Aorta (tissue), 5 donors: ENCODE results near the gene SLC17A5. TPM values are rescaled to one million over a fixed set of nuclear protein-coding genes. Genes with fewer than 3 reads are reported as not detected.

ENCODE experiments used
- ATAC-seq: fragments of 200-7000 bp; cut with Tn5 transposase; one replicate; pipeline ENCODE4 v1.9.1; 2022; ENCODE audit warnings: moderate library complexity; ENCODE audit not compliant: low FRiP score
- DNase-seq, 2 donors: peaks; one replicate each; pipeline ENCODE4 v3.0.0-alpha.2; 2020
- H3K27ac ChIP-seq, 2 donors: one replicate each; pipeline ENCODE4 v1.5.1; 2013; ENCODE audit warnings: low read length in 2 of 2, mild to moderate bottlenecking in 2 of 2, moderate library complexity in 2 of 2, control low read depth in 1 of 2, inconsistent platforms in 1 of 2, low read depth in 1 of 2
- H3K27me3 ChIP-seq, 2 donors: one replicate each; pipeline ENCODE4 v1.6.1; 2013; ENCODE audit warnings: control low read depth in 1 of 2, low read length in 1 of 2, mild to moderate bottlenecking in 1 of 2, moderate library complexity in 1 of 2; ENCODE audit not compliant: insufficient read depth in 2 of 2, control insufficient read depth in 1 of 2
- H3K36me3 ChIP-seq, 2 donors: one replicate each; pipeline ENCODE4 v1.6.1; 2013; ENCODE audit warnings: control low read depth in 1 of 2, low read length in 1 of 2, mild to moderate bottlenecking in 1 of 2; ENCODE audit not compliant: insufficient read depth in 2 of 2, control insufficient read depth in 1 of 2
- H3K4me1 ChIP-seq, 2 donors: one replicate each; pipeline ENCODE4 v1.6.1; 2013; ENCODE audit warnings: low read length in 2 of 2, control low read depth in 1 of 2, mild to moderate bottlenecking in 1 of 2, moderate library complexity in 1 of 2; ENCODE audit not compliant: insufficient read depth in 2 of 2, control insufficient read depth in 1 of 2
- H3K4me3 ChIP-seq, 2 donors: one replicate each; pipeline ENCODE4 v1.5.1; 2013; ENCODE audit warnings: low read length in 2 of 2, control low read depth in 1 of 2, mild to moderate bottlenecking in 1 of 2
- H3K9me3 ChIP-seq: one replicate; pipeline ENCODE4 v1.6.1; 2013; ENCODE audit warnings: mild to moderate bottlenecking, low read length; ENCODE audit not compliant: control insufficient read depth
- WGBS, 2 donors: extraction: QIAGEN DNeasy Blood & Tissue Kit; methylation state at CpG; one replicate each; pipeline ENCODE4 v1.1.7; 2013; 5-methylcytosine and 5-hydroxymethylcytosine counted together
- intact Hi-C, 2 donors: fragments of 100-400 bp; cut with DNase I; formaldehyde crosslinking; loops; one replicate each; pipeline versions ENCODE4 v1.14.2 to v1.15.0; 2022
- long read RNA-seq, 2 donors: library from polyadenylated mRNA; unstranded; transcript quantifications; one replicate each; pipeline ENCODE4 v2.0.0, GENCODE V29; 2020 to 2021
- polyA plus RNA-seq, 2 donors: library from polyadenylated mRNA; stranded (reverse); fragments of 200-250 nt; gene quantifications; one replicate each; pipeline ENCODE4 v1.2.3, GENCODE V29; 2013
- total RNA-seq, 2 donors: library from RNA; stranded (reverse); fragmentation: NEBNext Ultra II Directional; extraction: Animal tissue kit (Norgen Biotek cat#: 25700); gene quantifications; one replicate each; pipeline ENCODE4 v1.2.1, GENCODE V29; 2021
- donor health status: healthy with polysubstance abuse.
- donor health status: Bipolar disorder and iron deficiency.
- donor health status: DM: no; HTN: no; CAD: no.
- donor health status: DM: no; HTN: no; CAD: no.
- donor health status: DM: yes; HTN: yes; CAD: no.

SLC17A5 gene
- total RNA-seq, result 10 to 100 TPM; 22.0 to 22.4 TPM
- 10 to 100 TPM; 10.7 to 10.8 TPM for polyA plus RNA-seq
- long read RNA-seq, donor 1, transcript SLC17A5-201 (11 exons, 3,455 nt), result major isoform, 37 of 72 reads
- long read RNA-seq, donor 1, partial matches to known transcripts, result 13 of 72 reads
- long read RNA-seq, donor 1, other reads (novel, unspliced or antisense), result 22 of 72 reads
- long read RNA-seq, donor 2, transcript SLC17A5-201 (11 exons, 3,455 nt), result major isoform, 8 of 23 reads
- long read RNA-seq, donor 2, partial matches to known transcripts, result 5 of 23 reads
- long read RNA-seq, donor 2, other reads (novel, unspliced or antisense), result 10 of 23 reads

GRCh38 chr6:73653571-73654424, at the start of gene SLC17A5:
Gene SLC17A5 (minus strand): TSS chr6:73653992. CDS start chr6:73653886, 106 bp downstream.
- 0% methylated on average over 83 to 90 of the region's 90 CpGs for WGBS, 2 donors
- peaks cover 0 to 2% of the 10 kb centered on the region in 2 donors for H3K36me3 ChIP-seq
- H3K27ac ChIP-seq, result peak within 1 kb of the TSS; percentile 57 to 94
- DNase-seq, result peak; percentile 96 to 97
- peak within 1 kb of the TSS; percentile 74 to 96 for H3K4me3 ChIP-seq
- intact Hi-C loops, result no loop called here
- H3K4me1 ChIP-seq, result no peaks in the 10 kb centered on the region
- peak; percentile 99 for ATAC-seq
- H3K27me3 ChIP-seq, result no peaks in the 10 kb centered on the region
- no peaks in the 10 kb centered on the region for H3K9me3 ChIP-seq

- ATAC-seq (no peak), DNase-seq (no peak)
- 93 to 96% methylated on average over 1 of the region's 1 CpG for WGBS, 2 donors
- no peaks in the 10 kb centered on the region for H3K36me3 ChIP-seq
- no peaks in the 10 kb centered on the region for H3K4me1 ChIP-seq
- H3K27ac ChIP-seq, result no peak overlapping the region
- no peaks in the 10 kb centered on the region for H3K9me3 ChIP-seq
- intact Hi-C loops, result no loop called here
- H3K4me3 ChIP-seq, result no peak overlapping the region
- H3K27me3 ChIP-seq, result no peaks in the 10 kb centered on the region
Observed at GRCh38 chr6:73703466-73703865, 49.7 kb upstream of the SLC17A5 start.

GRCh38 chr6:73702444-73702843, 48.7 kb upstream of the SLC17A5 start:
- no peak overlapping the region for H3K27ac ChIP-seq
- H3K36me3 ChIP-seq, result no peaks in the 10 kb centered on the region
- intact Hi-C loops, result no loop called here
- ATAC-seq (no peak), DNase-seq (no peak)
- H3K4me3 ChIP-seq, result no peak overlapping the region
- no peaks in the 10 kb centered on the region for H3K4me1 ChIP-seq
- no peaks in the 10 kb centered on the region for H3K27me3 ChIP-seq
- 31 to 66% methylated on average over 2 of the region's 2 CpGs for WGBS, 2 donors
- no peaks in the 10 kb centered on the region for H3K9me3 ChIP-seq

- no peak for ATAC-seq
- no peaks in the 10 kb centered on the region for H3K4me1 ChIP-seq
Observed at GRCh38 chr6:73699676-73700459, 46.1 kb upstream of the SLC17A5 start.

GRCh38 chr6:73696966-73697655, 43.3 kb upstream of the SLC17A5 start:
- no peaks in the 10 kb centered on the region for H3K36me3 ChIP-seq
- WGBS, 2 donors, result 89 to 91% methylated on average over 10 of the region's 10 CpGs
- no peak for ATAC-seq
- H3K9me3 ChIP-seq, result no peaks in the 10 kb centered on the region
- peaks cover 0 to 2% of the 10 kb centered on the region in 2 donors for H3K4me1 ChIP-seq
- H3K4me3 ChIP-seq, result peak overlapping the region in 1 of 2 donors; percentile 14
- no peaks in the 10 kb centered on the region for H3K27me3 ChIP-seq
- H3K27ac ChIP-seq, result no peak overlapping the region
- intact Hi-C loops, result no loop called here
- DNase-seq, result no peak

More at GRCh38 chr6:73699676-73700459, 46.1 kb upstream of the SLC17A5 start:
- Histone ChIP-seq H3K36me3 (no peaks in the 10 kb centered on the region), H3K9me3 (no peaks in the 10 kb centered on the region), H3K4me3 (no peak overlapping the region), H3K27me3 (no peaks in the 10 kb centered on the region), H3K27ac (no peak overlapping the region)
- 94 to 98% methylated on average over 4 of the region's 4 CpGs for WGBS, 2 donors
- DNase-seq, result no peak
- intact Hi-C loops, result no loop called here

GRCh38 chr6:73695619-73696421, 42.0 kb upstream of the SLC17A5 start, which contains the start of gene CD109:
Gene CD109 (plus strand): TSS chr6:73696203. CDS start chr6:73696216, 13 bp downstream.
- ATAC-seq (peak; percentile 90), DNase-seq (peak; percentile 62 to 85)
- WGBS, 2 donors, result 2 to 3% methylated on average over 61 of the region's 61 CpGs
- Histone ChIP-seq H3K36me3 (no peaks in the 10 kb centered on the region), H3K4me1 (peaks cover 0 to 2% of the 10 kb centered on the region in 2 donors), H3K4me3 (peak within 1 kb of the TSS; percentile 57 to 68), H3K27ac (peak within 1 kb of the TSS; percentile 8 to 69), H3K27me3 (no peaks in the 10 kb centered on the region), H3K9me3 (no peaks in the 10 kb centered on the region)
- intact Hi-C loops, result no loop called here

- Histone ChIP-seq H3K4me3 (peak overlapping the region; percentile 57 to 68), H3K4me1 (peaks cover 0 to 2% of the 10 kb centered on the region in 2 donors), H3K27ac (peak overlapping the region; percentile 8 to 46), H3K9me3 (no peaks in the 10 kb centered on the region), H3K27me3 (no peaks in the 10 kb centered on the region), H3K36me3 (no peaks in the 10 kb centered on the region)
- 15 to 28% methylated on average over 5 of the region's 5 CpGs for WGBS, 2 donors
- peak in 1 of 2 donors; percentile 74 for DNase-seq
- peak; percentile 72 for ATAC-seq
- intact Hi-C loops, result no loop called here
Observed at GRCh38 chr6:73694711-73695411, 41.1 kb upstream of the SLC17A5 start.
